ENCODE data around the gene SSB. TPM values are rescaled to one million over a fixed set of nuclear protein-coding genes. Genes with fewer than 3 reads are reported as not detected.
"Not testable (repeated sequence)": the region's sequence is repeated elsewhere in the genome, so short reads cannot be mapped to it uniquely, and the experiment has no call there.

Gene SSB
- polyA plus RNA-seq, 1 donor: 124 TPM

- WGBS (ENCODE audit: insufficient coverage, low lambda C conversion rate): no CpG with 5 or more reads among the region's 104 CpGs
- Histone ChIP-seq H3K36me3 (ENCODE audit: control insufficient read depth, insufficient read depth, low read length) (no peaks in the 10 kb centered on the region), H3K4me1 (ENCODE audit: control insufficient read depth, insufficient read depth, low read length) (peaks cover 6% of the 10 kb centered on the region)
Measured at GRCh38 chr2:169827272-169828140, 28.8 kb downstream of the SSB start, which contains the start of gene UBR3. TSS of gene UBR3 (plus strand) at chr2:169827454. CDS start at chr2:169827508, 54 bp downstream.

GRCh38 chr2:169828141-169828811, 29.6 kb downstream of the SSB start:
- Histone ChIP-seq H3K27me3 (ENCODE audit: control insufficient read depth, insufficient read depth, low read length) (no peaks in the 10 kb centered on the region), H3K4me1 (ENCODE audit: control insufficient read depth, insufficient read depth, low read length) (peaks cover 6% of the 10 kb centered on the region), H3K9me3 (ENCODE audit: control insufficient read depth, low read depth, low read length) (no peaks in the 10 kb centered on the region), H3K36me3 (ENCODE audit: control insufficient read depth, insufficient read depth, low read length) (no peaks in the 10 kb centered on the region), H3K4me3 (ENCODE audit: low read length) (peak overlapping the region; percentile 63), H3K27ac (ENCODE audit: low read length) (no peak overlapping the region)
- 0% methylated on average over 2 of the region's 13 CpGs for WGBS (ENCODE audit: insufficient coverage, low lambda C conversion rate)
- DNase-seq: peak in 1 of 2 donors; percentile 26

More at GRCh38 chr2:169827272-169828140, 28.8 kb downstream of the SSB start, which contains the start of gene UBR3:
- H3K27me3 ChIP-seq (ENCODE audit: control insufficient read depth, insufficient read depth, low read length): no peaks in the 10 kb centered on the region
- no peak within 1 kb of the TSS for H3K27ac ChIP-seq (ENCODE audit: low read length)
- peak within 1 kb of the TSS; percentile 63 for H3K4me3 ChIP-seq (ENCODE audit: low read length)
- H3K9me3 ChIP-seq (ENCODE audit: control insufficient read depth, low read depth, low read length): no peaks in the 10 kb centered on the region
- DNase-seq: peak; percentile 89 to 92

GRCh38 chr2:169834401-169834800, 35.7 kb downstream of the SSB start:
- 67% methylated on average over 1 of the region's 1 CpG for WGBS (ENCODE audit: insufficient coverage, low lambda C conversion rate)
- Histone ChIP-seq H3K9me3 (ENCODE audit: control insufficient read depth, low read depth, low read length) (no peaks in the 10 kb centered on the region), H3K4me1 (ENCODE audit: control insufficient read depth, insufficient read depth, low read length) (no peaks in the 10 kb centered on the region)

GRCh38 chr2:169838743-169839489, 40.2 kb downstream of the SSB start:
- no peaks in the 10 kb centered on the region for H3K27me3 ChIP-seq (ENCODE audit: control insufficient read depth, insufficient read depth, low read length)
- H3K4me3 ChIP-seq (ENCODE audit: low read length): no peak overlapping the region
- H3K9me3 ChIP-seq (ENCODE audit: control insufficient read depth, low read depth, low read length): peaks cover 2% of the 10 kb centered on the region
- no peak overlapping the region for H3K27ac ChIP-seq (ENCODE audit: low read length)
- peaks cover 2% of the 10 kb centered on the region for H3K36me3 ChIP-seq (ENCODE audit: control insufficient read depth, insufficient read depth, low read length)
- H3K4me1 ChIP-seq (ENCODE audit: control insufficient read depth, insufficient read depth, low read length): peaks cover 4% of the 10 kb centered on the region
- WGBS (ENCODE audit: insufficient coverage, low lambda C conversion rate): no CpG with 5 or more reads among the region's 2 CpGs
- DNase-seq: no peak

More at GRCh38 chr2:169834401-169834800, 35.7 kb downstream of the SSB start:
- Histone ChIP-seq H3K27me3 (ENCODE audit: control insufficient read depth, insufficient read depth, low read length) (no peaks in the 10 kb centered on the region), H3K27ac (ENCODE audit: low read length) (no peak overlapping the region), H3K4me3 (ENCODE audit: low read length) (no peak overlapping the region), H3K36me3 (ENCODE audit: control insufficient read depth, insufficient read depth, low read length) (no peaks in the 10 kb centered on the region)
- DNase-seq: no peak

- Histone ChIP-seq H3K4me1 (ENCODE audit: control insufficient read depth, insufficient read depth, low read length) (peaks cover 4% of the 10 kb centered on the region), H3K27me3 (ENCODE audit: control insufficient read depth, insufficient read depth, low read length) (no peaks in the 10 kb centered on the region), H3K4me3 (ENCODE audit: low read length) (no peak overlapping the region), H3K27ac (ENCODE audit: low read length) (no peak overlapping the region), H3K36me3 (ENCODE audit: control insufficient read depth, insufficient read depth, low read length) (peaks cover 2% of the 10 kb centered on the region), H3K9me3 (ENCODE audit: control insufficient read depth, low read depth, low read length) (peaks cover 2% of the 10 kb centered on the region)
- WGBS (ENCODE audit: insufficient coverage, low lambda C conversion rate): no CpG with 5 or more reads among the region's 10 CpGs
- DNase-seq: peak in 1 of 2 donors; percentile 11
Measured at GRCh38 chr2:169839954-169840746, 41.5 kb downstream of the SSB start.

GRCh38 chr2:169840747-169841142, 42.1 kb downstream of the SSB start:
- H3K27me3 ChIP-seq (ENCODE audit: control insufficient read depth, insufficient read depth, low read length): no peaks in the 10 kb centered on the region
- H3K9me3 ChIP-seq (ENCODE audit: control insufficient read depth, low read depth, low read length): peaks cover 2% of the 10 kb centered on the region
- H3K4me3 ChIP-seq (ENCODE audit: low read length): no peak overlapping the region
- 20% methylated on average over 1 of the region's 2 CpGs for whole genome bisulfite sequencing (ENCODE audit: insufficient coverage, low lambda C conversion rate)
- H3K36me3 ChIP-seq (ENCODE audit: control insufficient read depth, insufficient read depth, low read length): peaks cover 2% of the 10 kb centered on the region
- H3K27ac ChIP-seq (ENCODE audit: low read length): no peak overlapping the region
- DNase-seq: peak in 1 of 2 donors; percentile 3
- H3K4me1 ChIP-seq (ENCODE audit: control insufficient read depth, insufficient read depth, low read length): peaks cover 4% of the 10 kb centered on the region

- no CpG with 5 or more reads among the region's 24 CpGs for WGBS (ENCODE audit: insufficient coverage, low lambda C conversion rate)
- not testable (repeated sequence) for H3K9me3 ChIP-seq (ENCODE audit: control insufficient read depth, low read depth, low read length); H3K27ac ChIP-seq (ENCODE audit: low read length); H3K4me1 ChIP-seq (ENCODE audit: control insufficient read depth, insufficient read depth, low read length); H3K36me3 ChIP-seq (ENCODE audit: control insufficient read depth, insufficient read depth, low read length); H3K27me3 ChIP-seq (ENCODE audit: control insufficient read depth, insufficient read depth, low read length); DNase-seq; H3K4me3 ChIP-seq (ENCODE audit: low read length)
Measured at GRCh38 chr2:169841625-169842024, 43.0 kb downstream of the SSB start.

- H3K36me3 ChIP-seq (ENCODE audit: control insufficient read depth, insufficient read depth, low read length): peaks cover 2% of the 10 kb centered on the region
- DNase-seq: no peak
- WGBS (ENCODE audit: insufficient coverage, low lambda C conversion rate): 100% methylated on average over 1 of the region's 2 CpGs
- H3K4me3 ChIP-seq (ENCODE audit: low read length): no peak overlapping the region
- peaks cover 4% of the 10 kb centered on the region for H3K4me1 ChIP-seq (ENCODE audit: control insufficient read depth, insufficient read depth, low read length)
- H3K27ac ChIP-seq (ENCODE audit: low read length): no peak overlapping the region
- no peaks in the 10 kb centered on the region for H3K27me3 ChIP-seq (ENCODE audit: control insufficient read depth, insufficient read depth, low read length)
- H3K9me3 ChIP-seq (ENCODE audit: control insufficient read depth, low read depth, low read length): peaks cover 2% of the 10 kb centered on the region
Measured at GRCh38 chr2:169845016-169845415, 46.3 kb downstream of the SSB start.

- not testable (repeated sequence) for DNase-seq; H3K9me3 ChIP-seq (ENCODE audit: control insufficient read depth, low read depth, low read length); H3K36me3 ChIP-seq (ENCODE audit: control insufficient read depth, insufficient read depth, low read length); H3K4me3 ChIP-seq (ENCODE audit: low read length); H3K27ac ChIP-seq (ENCODE audit: low read length); H3K27me3 ChIP-seq (ENCODE audit: control insufficient read depth, insufficient read depth, low read length); H3K4me1 ChIP-seq (ENCODE audit: control insufficient read depth, insufficient read depth, low read length)
- WGBS (ENCODE audit: insufficient coverage, low lambda C conversion rate): 100% methylated on average over 1 of the region's 8 CpGs
Measured at GRCh38 chr2:169848959-169849693, 50.5 kb downstream of the SSB start.
